A549 (cell line): Measurements from ENCODE around the gene TSPAN18.

Source experiments
- CBX8 ChIP-seq: fragments of 200-600 bp; sonication (generic); IDR thresholded peaks from 2 replicates; pipeline ENCODE4 v1.6.1; 2016
- EP300 ChIP-seq, 2 experiments: fragments of >200 bp; sonication (Bioruptor Twin); formaldehyde crosslinking; IDR thresholded peaks; 2 replicates in 1 of 2; 3 replicates in 1 of 2; pipeline ENCODE4 v1.6.1; 2016 to 2017
- GATA3 ChIP-seq: IDR thresholded peaks from 2 replicates; pipeline ENCODE4 v1.6.1; 2012; ENCODE audit warnings: borderline replicate concordance
- HOXB5 ChIP-seq: fragments of 250-450 bp; sonication (Bioruptor Pico); IDR thresholded peaks from 2 replicates; pipeline ENCODE4 v1.5.0; 2020; ENCODE audit warnings: mild to moderate bottlenecking, moderate library complexity
- JUN ChIP-seq, 2 experiments: fragments of >200 bp; sonication (Bioruptor Twin); formaldehyde crosslinking; IDR thresholded peaks; 2 replicates in 1 of 2; 3 replicates in 1 of 2; pipeline ENCODE4 v1.6.1; 2016 to 2017
- JUNB ChIP-seq: fragments of >200 bp; sonication (Bioruptor Twin); formaldehyde crosslinking; IDR thresholded peaks from 2 replicates; pipeline ENCODE4 v1.6.1; 2016
- POLR2A ChIP-seq: IDR thresholded peaks from 2 replicates; pipeline ENCODE4 v1.6.1; 2012; ENCODE audit warnings: mild to moderate bottlenecking, low read length
- RFX5 ChIP-seq: fragments of 450-650 bp; IDR thresholded peaks from 2 replicates; pipeline ENCODE4 v1.7.1; 2014; ENCODE audit warnings: antibody characterized with exemption, mild to moderate bottlenecking, moderate library complexity
- SMC3 ChIP-seq: fragments of >200 bp; sonication (Bioruptor Twin); formaldehyde crosslinking; IDR thresholded peaks from 3 replicates; pipeline ENCODE4 v1.6.1; 2018; ENCODE audit warnings: inconsistent platforms
- ZFP36 ChIP-seq: fragments of 450-650 bp; IDR thresholded peaks from 2 replicates; pipeline ENCODE4 v1.6.1; 2014; ENCODE audit warnings: borderline replicate concordance; ENCODE audit not compliant: partially characterized antibody
- TF ChIP-seq, protein P1 (sequence below): fragments of >200 bp; sonication (Bioruptor Twin); formaldehyde crosslinking; IDR thresholded peaks from 3 replicates; pipeline ENCODE4 v1.5.1; 2016
- TF ChIP-seq, protein P2 (sequence below): fragments of >200 bp; sonication (Bioruptor Twin); formaldehyde crosslinking; IDR thresholded peaks from 3 replicates; pipeline ENCODE4 v1.6.1; 2016

DNA sequence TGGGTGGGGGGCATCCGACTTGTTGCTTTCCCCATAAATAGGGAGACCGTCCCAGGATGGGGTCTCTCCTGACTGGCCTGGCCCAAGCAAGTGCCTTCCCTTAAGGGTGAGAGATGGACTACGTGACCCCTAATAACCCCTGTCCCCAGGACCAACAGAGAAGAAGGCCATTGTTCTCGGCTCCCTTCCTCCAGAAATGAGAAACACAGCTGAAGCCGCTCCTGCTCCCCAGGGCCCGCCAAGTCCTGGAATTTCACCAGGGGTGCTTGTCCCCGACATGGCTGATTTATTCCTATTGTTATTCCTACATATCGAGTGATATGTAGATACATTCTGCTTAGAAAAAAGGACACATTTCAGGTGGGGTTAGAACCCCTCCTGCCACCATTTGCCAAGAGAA is 123.2 kb downstream of the TSPAN18 start:
- TF ChIP-seq SMC3, result no peak
- TF ChIP-seq, protein P1, sequence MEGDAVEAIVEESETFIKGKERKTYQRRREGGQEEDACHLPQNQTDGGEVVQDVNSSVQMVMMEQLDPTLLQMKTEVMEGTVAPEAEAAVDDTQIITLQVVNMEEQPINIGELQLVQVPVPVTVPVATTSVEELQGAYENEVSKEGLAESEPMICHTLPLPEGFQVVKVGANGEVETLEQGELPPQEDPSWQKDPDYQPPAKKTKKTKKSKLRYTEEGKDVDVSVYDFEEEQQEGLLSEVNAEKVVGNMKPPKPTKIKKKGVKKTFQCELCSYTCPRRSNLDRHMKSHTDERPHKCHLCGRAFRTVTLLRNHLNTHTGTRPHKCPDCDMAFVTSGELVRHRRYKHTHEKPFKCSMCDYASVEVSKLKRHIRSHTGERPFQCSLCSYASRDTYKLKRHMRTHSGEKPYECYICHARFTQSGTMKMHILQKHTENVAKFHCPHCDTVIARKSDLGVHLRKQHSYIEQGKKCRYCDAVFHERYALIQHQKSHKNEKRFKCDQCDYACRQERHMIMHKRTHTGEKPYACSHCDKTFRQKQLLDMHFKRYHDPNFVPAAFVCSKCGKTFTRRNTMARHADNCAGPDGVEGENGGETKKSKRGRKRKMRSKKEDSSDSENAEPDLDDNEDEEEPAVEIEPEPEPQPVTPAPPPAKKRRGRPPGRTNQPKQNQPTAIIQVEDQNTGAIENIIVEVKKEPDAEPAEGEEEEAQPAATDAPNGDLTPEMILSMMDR, result no peak
- TF ChIP-seq RFX5, result no peak
- TF ChIP-seq ZFP36, result no peak
- TF ChIP-seq HOXB5 (CRISPR knock-in tag), result no peak
- no peak for TF ChIP-seq EP300 (IDR thresholded peaks at IDR 0.05)
- TF ChIP-seq POLR2A, result no peak
- no peak for TF ChIP-seq JUNB
- TF ChIP-seq CBX8, result no peak
- no peak for TF ChIP-seq JUN (IDR thresholded peaks at IDR 0.05)
- TF ChIP-seq, protein P2, sequence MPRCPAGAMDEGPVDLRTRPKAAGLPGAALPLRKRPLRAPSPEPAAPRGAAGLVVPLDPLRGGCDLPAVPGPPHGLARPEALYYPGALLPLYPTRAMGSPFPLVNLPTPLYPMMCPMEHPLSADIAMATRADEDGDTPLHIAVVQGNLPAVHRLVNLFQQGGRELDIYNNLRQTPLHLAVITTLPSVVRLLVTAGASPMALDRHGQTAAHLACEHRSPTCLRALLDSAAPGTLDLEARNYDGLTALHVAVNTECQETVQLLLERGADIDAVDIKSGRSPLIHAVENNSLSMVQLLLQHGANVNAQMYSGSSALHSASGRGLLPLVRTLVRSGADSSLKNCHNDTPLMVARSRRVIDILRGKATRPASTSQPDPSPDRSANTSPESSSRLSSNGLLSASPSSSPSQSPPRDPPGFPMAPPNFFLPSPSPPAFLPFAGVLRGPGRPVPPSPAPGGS, result no peak
- no peak for TF ChIP-seq GATA3
